Umbilical cord (tissue), 2 donors: ENCODE data around the gene SNPH. TPM values are rescaled to one million over a fixed set of nuclear protein-coding genes. Genes with fewer than 3 reads are reported as not detected.

Experiments
- DNase-seq: peaks from one replicate; pipeline ENCODE4 v3.0.0-alpha.2; 2015; ENCODE audit warnings: low spot score
- total RNA-seq: library from RNA; depleted of rRNA; stranded (reverse); fragments of >200 nt; gene quantifications from one replicate; pipeline ENCODE4 v1.2.3, GENCODE V29; 2014; ENCODE audit warnings: low replicate concordance; ENCODE audit not compliant: insufficient read depth

The SNPH gene
- total RNA-seq, 1 donor from 2014 or later = 1.9 TPM

- no peak for DNase-seq
These were observed 58.6 kb downstream of the SNPH start for GRCh38 chr20:1324598-1325172.

GRCh38 chr20:1325173-1326030 lies 59.3 kb downstream of the SNPH start:
- DNase-seq = peak; percentile 99

- no peak for DNase-seq
These were observed 60.2 kb downstream of the SNPH start for GRCh38 chr20:1326031-1326930.

- DNase-seq = no peak
These were observed 61.2 kb downstream of the SNPH start for GRCh38 chr20:1327241-1327653.

GRCh38 chr20:1327827-1328679 lies 62.0 kb downstream of the SNPH start:
- DNase-seq = no peak

GRCh38 chr20:1328680-1329330 lies 62.7 kb downstream of the SNPH start, which contains the start of gene SDCBP2:
Gene SDCBP2 (minus strand): TSS chr20:1329139. CDS start chr20:1320416, 8,723 bp downstream.
- DNase-seq = no peak

GRCh38 chr20:1330075-1330830 lies 64.2 kb downstream of the SNPH start:
- DNase-seq = no peak

- no peak for DNase-seq
These were observed 65.0 kb downstream of the SNPH start for GRCh38 chr20:1331101-1331500.

GRCh38 chr20:1331801-1332453 lies 65.8 kb downstream of the SNPH start:
- DNase-seq = no peak

- peak; percentile 15 for DNase-seq
These were observed 66.7 kb downstream of the SNPH start for GRCh38 chr20:1332749-1333300.

- DNase-seq = no peak
These were observed 67.6 kb downstream of the SNPH start for GRCh38 chr20:1333462-1334369.

GRCh38 chr20:1334370-1334731 lies 68.3 kb downstream of the SNPH start:
- no peak for DNase-seq

GRCh38 chr20:1334761-1335160 lies 68.7 kb downstream of the SNPH start:
- no peak for DNase-seq

- no peak for DNase-seq
These were observed 70.0 kb downstream of the SNPH start for GRCh38 chr20:1335961-1336698.

GRCh38 chr20:1336699-1337367 lies 70.7 kb downstream of the SNPH start:
- peak; percentile 40 for DNase-seq

GRCh38 chr20:1337441-1337840 lies 71.3 kb downstream of the SNPH start:
- no peak for DNase-seq

- DNase-seq = no peak
These were observed 72.0 kb downstream of the SNPH start for GRCh38 chr20:1338096-1338495.
